Measurements from ENCODE around the gene TNS3.

DNA sequence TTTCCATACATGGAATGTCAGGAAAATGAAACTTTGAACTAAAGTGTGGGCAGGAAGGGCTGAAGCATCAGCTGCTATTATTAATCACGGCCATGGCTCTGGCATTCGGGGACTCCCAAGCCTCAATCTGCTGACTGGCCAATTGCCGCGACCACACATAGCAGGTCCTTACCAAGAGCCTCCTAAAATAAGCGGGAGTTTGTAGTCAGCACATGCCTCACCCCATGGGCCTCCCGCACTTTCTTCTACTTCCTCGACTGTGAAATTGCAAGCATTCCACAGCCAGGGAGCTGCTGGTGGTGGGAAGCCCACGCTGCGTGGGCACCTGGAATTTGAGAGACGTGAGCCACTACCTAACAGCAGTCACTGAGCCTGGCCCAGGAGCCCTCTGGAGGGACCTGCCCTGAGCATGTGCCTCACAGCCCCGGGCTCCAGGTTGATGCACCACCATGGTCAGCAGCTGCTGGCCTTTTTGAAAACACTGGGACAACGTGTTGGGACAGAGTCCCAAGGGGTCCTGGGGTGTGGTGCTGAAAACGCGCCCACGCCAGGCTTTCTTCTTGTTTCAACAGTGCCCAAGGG, 211.4 kb downstream of the TNS3 start:
- TF ChIP-seq CTCF (IDR thresholded peaks at IDR 0.05) = no peak
- no peak for TF ChIP-seq POLR2AphosphoS5 (IDR thresholded peaks at IDR 0.05)
- TF ChIP-seq POLR2A (IDR thresholded peaks at IDR 0.05) = no peak
- no peak for TF ChIP-seq EP300 (IDR thresholded peaks at IDR 0.05)
